Measurements from ENCODE around the gene GCSAML.

Gene GCSAML

GRCh38 chr1:247574664-247575063, 25.7 kb downstream of the GCSAML start:
- no peak for DNase-seq (ENCODE audit: low read depth)

DNA sequence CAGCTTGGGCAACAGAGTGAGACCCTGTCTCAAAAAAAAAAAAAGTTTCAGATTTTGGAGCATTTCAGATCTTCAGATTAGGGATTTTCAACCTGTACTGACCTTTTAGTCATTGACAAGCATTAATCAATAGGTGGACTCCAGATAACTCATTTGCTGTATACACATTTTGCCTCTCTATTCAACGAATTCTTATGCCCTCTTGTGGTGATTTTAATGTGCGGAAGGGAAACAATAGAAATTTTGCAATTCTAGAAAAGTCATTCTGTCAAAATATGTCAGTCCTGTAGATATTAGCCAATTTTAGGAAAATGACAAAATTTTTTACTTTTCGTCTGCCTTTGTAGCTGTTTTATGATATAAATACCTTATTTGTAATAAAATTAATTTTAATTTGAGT, 27.6 kb downstream of the GCSAML start:
- no peak for DNase-seq (ENCODE audit: low read depth)

- DNase-seq (ENCODE audit: low read depth) = no peak
These were observed 30.1 kb downstream of the GCSAML start for GRCh38 chr1:247578946-247579460.

- DNase-seq (ENCODE audit: low read depth) = no peak
These were observed 39.1 kb downstream of the GCSAML start, which contains the start of gene OR2G2 for GRCh38 chr1:247588060-247588459. Gene OR2G2 (plus strand): TSS chr1:247588360. CDS start chr1:247588360, 0 bp downstream.

GRCh38 chr1:247605286-247605685, 56.4 kb downstream of the GCSAML start, which contains the start of gene OR2G3:
Gene OR2G3 (plus strand): TSS chr1:247605586. CDS start chr1:247605586, 0 bp downstream.
- DNase-seq (ENCODE audit: low read depth) = no peak

DNA sequence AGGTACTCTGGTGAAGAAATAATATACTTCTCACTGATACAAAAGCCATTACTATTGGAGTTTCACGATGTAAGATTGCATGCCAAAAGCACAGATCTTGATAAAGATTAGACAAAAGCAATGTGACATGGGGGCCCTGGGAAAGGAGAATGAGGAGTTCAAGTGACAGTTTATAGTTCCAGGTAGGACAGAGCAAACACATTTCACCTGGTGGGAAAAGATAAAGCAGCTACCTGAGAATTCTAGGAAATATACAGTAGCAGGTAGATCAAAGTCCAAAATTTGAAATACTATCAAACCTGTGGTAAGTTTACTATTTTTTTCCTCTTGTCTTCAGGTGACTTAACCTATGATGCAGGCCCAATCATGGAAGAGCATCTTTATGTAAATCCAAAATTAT, 64.5 kb downstream of the GCSAML start:
- DNase-seq (ENCODE audit: low read depth) = no peak

GRCh38 chr1:247614625-247615024, 65.7 kb downstream of the GCSAML start:
- no peak for DNase-seq (ENCODE audit: low read depth)

Data from activated T-cell treated with anti-CD3 and anti-CD28 coated beads for 48 hours (primary cell).